SK-N-SH treated with all-trans-retinoic acid at 6 μM for 48 hours (cell line): ENCODE results near the gene SLC26A9.

ENCODE experiments used
- ATAC-seq: fragments of 200-7000 bp; cut with Tn5 transposase; 3 replicates; pipeline ENCODE4 v1.9.1; 2020; ENCODE audit warnings: mild to moderate bottlenecking, moderate library complexity
- ARNTL ChIP-seq: fragments of 450-650 bp; formaldehyde crosslinking; IDR thresholded peaks from 2 replicates; pipeline ENCODE4 v1.5.0; 2020; ENCODE audit warnings: low read depth, mild to moderate bottlenecking, moderate library complexity, borderline replicate concordance
- CREB5 ChIP-seq: fragments of 250-450 bp; sonication (Bioruptor Pico); IDR thresholded peaks from 2 replicates; pipeline ENCODE4 v1.5.1; 2020; ENCODE audit warnings: low read depth, mild to moderate bottlenecking, moderate library complexity
- CSDC2 ChIP-seq: fragments of 250-450 bp; sonication (Bioruptor Pico); IDR thresholded peaks from 2 replicates; pipeline ENCODE4 v1.5.0; 2020; ENCODE audit warnings: mild to moderate bottlenecking, moderate library complexity
- CSRNP3 ChIP-seq: fragments of 250-450 bp; sonication (Bioruptor Pico); IDR thresholded peaks from 2 replicates; pipeline ENCODE4 v1.5.1; 2021; ENCODE audit warnings: mild to moderate bottlenecking, moderate library complexity
- ESRRG ChIP-seq: fragments of 250-450 bp; sonication (Bioruptor Pico); IDR thresholded peaks from 2 replicates; pipeline ENCODE4 v1.6.1; 2021; ENCODE audit warnings: mild to moderate bottlenecking
- GLIS3 ChIP-seq: fragments of 250-450 bp; sonication (Bioruptor Pico); IDR thresholded peaks from 2 replicates; pipeline ENCODE4 v1.5.0; 2020; ENCODE audit warnings: mild to moderate bottlenecking, moderate library complexity
- OSR1 ChIP-seq: fragments of 250-450 bp; sonication (Bioruptor Pico); IDR thresholded peaks from 2 replicates; pipeline ENCODE4 v1.8.0; 2022; ENCODE audit warnings: moderate library complexity, mild to moderate bottlenecking, inconsistent platforms
- POU6F1 ChIP-seq: fragments of 250-450 bp; sonication (Bioruptor Pico); IDR thresholded peaks from 2 replicates; pipeline ENCODE4 v1.8.0; 2021; ENCODE audit warnings: low read depth, mild to moderate bottlenecking, moderate library complexity, borderline replicate concordance
- PPARA ChIP-seq: fragments of 250-450 bp; sonication (Bioruptor Pico); IDR thresholded peaks from 2 replicates; pipeline ENCODE4 v1.5.0; 2020; ENCODE audit warnings: mild to moderate bottlenecking, borderline replicate concordance
- RARB ChIP-seq: fragments of 250-450 bp; sonication (Bioruptor Pico); IDR thresholded peaks from 2 replicates; pipeline ENCODE4 v1.8.0; 2021; ENCODE audit warnings: mild to moderate bottlenecking, moderate library complexity
- SNAI2 ChIP-seq: fragments of 250-450 bp; sonication (Bioruptor Pico); IDR thresholded peaks from 2 replicates; pipeline ENCODE4 v1.5.0; 2020; ENCODE audit warnings: mild to moderate bottlenecking, moderate library complexity
- TCF4 ChIP-seq: fragments of 250-450 bp; sonication (Bioruptor Pico); IDR thresholded peaks from 2 replicates; pipeline ENCODE4 v1.8.0; 2021; ENCODE audit warnings: mild to moderate bottlenecking, moderate library complexity, borderline replicate concordance
- TOX ChIP-seq: fragments of 250-450 bp; sonication (Bioruptor Pico); IDR thresholded peaks from 2 replicates; pipeline ENCODE4 v1.8.0; 2021; ENCODE audit warnings: mild to moderate bottlenecking, moderate library complexity, borderline replicate concordance
- TSHZ2 ChIP-seq: fragments of 250-450 bp; sonication (Bioruptor Pico); IDR thresholded peaks from 2 replicates; pipeline ENCODE4 v1.5.0; 2020; ENCODE audit warnings: mild to moderate bottlenecking, moderate library complexity
- ZC3H10 ChIP-seq: fragments of 250-450 bp; sonication (Bioruptor Pico); IDR thresholded peaks from 2 replicates; pipeline ENCODE4 v1.5.1; 2021; ENCODE audit warnings: mild to moderate bottlenecking, moderate library complexity
- ZFP3 ChIP-seq: fragments of 250-450 bp; sonication (Bioruptor Pico); IDR thresholded peaks from 2 replicates; pipeline ENCODE4 v1.5.0; 2020; ENCODE audit warnings: mild to moderate bottlenecking, moderate library complexity
- ZFP30 ChIP-seq: fragments of 450-650 bp; formaldehyde crosslinking; IDR thresholded peaks from 2 replicates; pipeline ENCODE4 v1.5.0; 2022; ENCODE audit warnings: mild to moderate bottlenecking, moderate library complexity
- ZNF565 ChIP-seq: fragments of 450-650 bp; formaldehyde crosslinking; conservative IDR thresholded peaks from 2 replicates; pipeline ENCODE4 v1.5.0; 2020; ENCODE audit warnings: low read depth, mild to moderate bottlenecking, moderate library complexity
- ZNF8 ChIP-seq: fragments of 450-650 bp; formaldehyde crosslinking; IDR thresholded peaks from 2 replicates; pipeline ENCODE4 v1.5.0; 2020; ENCODE audit warnings: mild to moderate bottlenecking, moderate library complexity

SLC26A9 gene

GRCh38 chr1:205945069-205945468, 1.8 kb upstream of the SLC26A9 start (continued):
- TF ChIP-seq ZNF8 (CRISPR knock-in tag), result no peak

GRCh38 chr1:205944525-205944924, 1.3 kb upstream of the SLC26A9 start:
- ATAC-seq, result no peak
- TF ChIP-seq OSR1 (CRISPR knock-in tag), result no peak
- TF ChIP-seq GLIS3 (CRISPR knock-in tag), result no peak
- no peak for TF ChIP-seq CSDC2 (CRISPR knock-in tag)
- no peak for TF ChIP-seq ZNF565 (CRISPR knock-in tag)
- TF ChIP-seq TOX (CRISPR knock-in tag), result no peak
- no peak for TF ChIP-seq CSRNP3
- no peak for TF ChIP-seq TSHZ2 (CRISPR knock-in tag)
- no peak for TF ChIP-seq POU6F1 (CRISPR knock-in tag)
- TF ChIP-seq CREB5, result no peak
- TF ChIP-seq TCF4, result no peak

GRCh38 chr1:205942631-205943159, 561 bp downstream of the SLC26A9 start:
- TF ChIP-seq SNAI2 (CRISPR knock-in tag) (no peak), ESRRG (CRISPR knock-in tag) (no peak), TOX (CRISPR knock-in tag) (no peak), ZFP30 (CRISPR knock-in tag) (no peak), GLIS3 (CRISPR knock-in tag) (no peak), RARB (CRISPR knock-in tag) (no peak), ZFP3 (no peak), ZC3H10 (no peak), CSRNP3 (no peak), PPARA (CRISPR knock-in tag) (no peak), ARNTL (CRISPR knock-in tag) (no peak)
- no peak for ATAC-seq

- ATAC-seq, result no peak
- TF ChIP-seq POU6F1 (CRISPR knock-in tag) (no peak), CSRNP3 (no peak), OSR1 (CRISPR knock-in tag) (no peak), TOX (CRISPR knock-in tag) (no peak), ESRRG (CRISPR knock-in tag) (no peak), CREB5 (no peak), ZNF565 (CRISPR knock-in tag) (no peak), CSDC2 (CRISPR knock-in tag) (no peak), TSHZ2 (CRISPR knock-in tag) (no peak)
These were observed 2.5 kb downstream of the SLC26A9 start for GRCh38 chr1:205940710-205941109.
